NCI-H69 (cell line): ENCODE measurements around the gene ANXA9.

ENCODE experiments used
- DNase-seq: peaks from one replicate; lab custom pipeline; 2025; lab: John Stamatoyannopoulos, UW

The ANXA9 gene

DNA sequence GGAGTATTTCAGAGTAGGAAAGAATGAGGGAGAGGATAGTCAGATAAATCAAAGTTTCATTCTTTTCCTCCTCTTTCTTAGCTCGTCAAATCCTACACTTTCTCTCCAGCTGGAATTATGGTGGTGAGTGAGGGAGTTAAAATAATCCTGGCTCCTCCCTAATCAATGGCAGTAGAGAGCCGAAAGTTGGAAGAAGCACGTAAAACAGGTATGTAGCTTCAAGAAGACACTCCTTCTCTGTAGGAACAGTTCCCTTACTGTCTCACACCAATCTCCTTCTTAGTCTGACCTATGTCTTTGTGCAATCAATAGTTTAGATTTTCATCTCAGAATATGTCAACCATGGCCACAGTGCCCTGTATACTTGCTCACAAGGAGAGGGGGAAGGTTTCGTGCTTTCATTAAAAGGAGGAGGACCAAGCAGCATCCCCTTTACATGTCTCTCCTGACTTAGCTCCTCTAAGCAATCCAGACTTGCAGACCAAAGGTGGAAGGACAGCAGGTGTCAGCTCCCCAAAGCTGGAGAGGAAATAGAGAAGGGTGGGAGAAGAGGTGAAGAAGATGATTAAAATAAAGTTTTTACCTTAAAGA is 23.7 kb downstream of the ANXA9 start:
- DNase-seq: peak; percentile 55

DNA sequence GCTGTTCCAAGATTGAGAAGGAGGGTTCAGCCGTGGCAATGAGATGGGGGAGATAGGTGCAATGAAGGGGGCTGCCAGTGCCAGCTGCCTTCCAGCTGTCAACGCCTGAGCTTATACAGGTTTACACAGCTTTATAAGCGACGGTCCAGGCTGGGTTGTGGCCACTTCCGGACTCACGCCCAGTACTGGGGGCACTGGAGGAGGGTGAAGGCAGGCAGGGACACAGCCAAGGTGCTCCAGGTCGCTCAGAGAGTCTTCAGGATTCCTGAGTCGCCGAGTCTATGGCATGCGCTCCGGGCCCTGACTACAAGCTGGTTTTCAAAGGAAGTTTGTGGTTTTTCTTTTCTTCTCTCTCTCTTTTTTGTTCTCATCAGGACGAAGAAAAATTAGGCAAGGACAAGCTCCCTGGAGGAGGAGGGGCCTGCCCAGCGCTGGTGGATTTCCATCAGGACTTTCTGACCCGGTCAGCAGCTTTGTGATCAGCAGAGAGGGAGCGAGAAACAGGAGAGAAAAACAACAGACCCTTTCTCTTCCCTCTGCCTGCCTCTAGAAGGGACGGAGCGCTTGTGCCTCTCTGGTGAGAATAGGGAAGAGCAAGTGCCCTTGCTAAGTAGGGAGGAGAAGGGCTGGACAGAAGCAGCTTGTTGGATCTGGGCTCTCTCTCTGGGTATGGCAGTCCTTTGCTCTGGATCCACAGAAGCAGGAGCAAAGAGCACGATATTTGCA is 24.4 kb downstream of the ANXA9 start, which contains the start of gene MINDY1:
MINDY1 (minus strand) TSS at position 576 of the 726 bp plus-strand sequence. CDS start 4,285 bp downstream, outside the sequence.
- DNase-seq: peak; percentile 93

DNA sequence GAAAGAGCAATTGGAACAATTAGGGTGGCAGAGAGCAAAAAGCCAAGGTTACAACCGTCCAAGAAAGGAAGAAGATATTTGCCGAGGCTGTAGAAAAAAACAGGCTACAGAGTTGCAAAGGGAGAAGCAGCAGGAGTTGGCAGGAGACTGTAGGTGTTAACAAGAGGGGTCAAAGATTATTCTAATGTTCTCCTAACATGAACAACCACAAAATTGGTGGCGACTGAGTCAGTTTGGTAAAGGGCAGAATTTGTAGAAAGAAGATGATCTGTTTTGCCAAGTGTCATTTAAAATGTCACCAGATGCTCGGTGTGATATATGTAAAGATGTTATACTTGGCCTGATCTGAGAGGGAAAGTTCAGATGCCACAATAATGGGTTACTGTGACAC is 25.8 kb downstream of the ANXA9 start:
- DNase-seq: peak; percentile 38

DNA sequence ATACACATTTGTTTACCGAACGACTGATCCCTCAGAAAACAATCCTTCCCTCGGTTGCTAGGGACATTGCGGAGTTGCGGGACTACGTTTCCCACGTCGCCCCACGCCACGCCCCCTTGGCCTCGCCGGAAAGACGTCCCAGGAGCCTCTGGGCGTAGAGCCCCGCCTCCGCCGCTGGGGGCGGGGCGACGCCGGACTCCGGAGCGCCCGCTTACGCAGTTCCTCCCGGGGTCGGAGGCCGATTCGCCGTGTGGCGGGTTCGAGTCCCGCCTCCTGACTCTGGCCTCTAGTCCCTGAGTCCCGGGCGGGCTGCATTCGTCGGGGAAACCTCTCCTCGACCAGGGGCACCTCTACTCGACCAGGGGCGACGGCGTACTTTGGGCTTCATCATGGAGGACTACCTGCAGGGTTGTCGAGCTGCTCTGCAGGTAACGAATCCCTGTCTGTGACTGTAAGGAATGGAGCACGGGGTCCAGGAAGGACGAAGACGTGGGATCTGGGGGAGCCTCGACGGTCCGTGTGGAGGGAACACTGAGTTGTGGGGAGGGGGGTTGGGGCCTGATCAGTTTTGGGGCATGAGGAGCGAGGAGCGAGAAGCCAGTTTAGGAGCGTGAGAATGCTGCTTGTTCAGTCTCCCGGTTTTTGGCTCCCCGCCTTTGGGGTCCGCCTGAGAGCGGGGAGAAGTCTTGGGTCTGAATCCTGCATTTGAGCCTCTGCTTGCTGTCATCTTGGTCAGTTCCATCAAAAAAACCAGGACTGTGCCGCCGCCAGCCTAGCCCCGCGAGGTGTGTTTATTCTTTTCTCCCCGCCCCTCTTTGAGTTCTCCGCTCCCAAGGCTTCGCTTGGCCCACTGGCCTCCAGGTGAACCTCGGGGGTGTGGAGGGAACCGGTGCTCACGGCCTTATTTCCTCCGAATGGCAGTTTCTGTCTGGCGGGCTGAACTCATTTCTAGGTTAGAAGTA is 26.4 kb downstream of the ANXA9 start, which contains the start of gene PRUNE1:
PRUNE1 (plus strand) TSS at position 206 of the 962 bp plus-strand sequence; CDS start at position 390, 184 bp downstream.
- peak; percentile 98 for DNase-seq

DNA sequence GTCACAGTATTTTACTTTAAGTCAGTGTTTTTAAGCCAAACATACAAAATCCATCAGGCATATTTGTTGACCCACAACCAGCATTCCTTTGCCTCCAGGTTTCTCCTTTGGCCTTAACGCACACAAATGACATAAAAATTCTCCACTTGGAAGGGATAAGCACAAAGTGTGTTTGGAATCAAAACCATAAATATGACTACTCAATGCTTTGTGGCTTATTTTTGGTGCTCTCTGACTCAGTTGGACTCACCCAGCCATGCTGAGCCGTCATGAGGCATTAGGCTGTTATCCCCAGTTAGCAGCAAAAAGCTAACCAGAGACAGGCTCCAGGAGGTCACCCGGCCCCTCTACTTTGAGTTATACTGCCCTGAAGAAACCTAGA is 27.1 kb downstream of the ANXA9 start:
- DNase-seq: no peak

DNA sequence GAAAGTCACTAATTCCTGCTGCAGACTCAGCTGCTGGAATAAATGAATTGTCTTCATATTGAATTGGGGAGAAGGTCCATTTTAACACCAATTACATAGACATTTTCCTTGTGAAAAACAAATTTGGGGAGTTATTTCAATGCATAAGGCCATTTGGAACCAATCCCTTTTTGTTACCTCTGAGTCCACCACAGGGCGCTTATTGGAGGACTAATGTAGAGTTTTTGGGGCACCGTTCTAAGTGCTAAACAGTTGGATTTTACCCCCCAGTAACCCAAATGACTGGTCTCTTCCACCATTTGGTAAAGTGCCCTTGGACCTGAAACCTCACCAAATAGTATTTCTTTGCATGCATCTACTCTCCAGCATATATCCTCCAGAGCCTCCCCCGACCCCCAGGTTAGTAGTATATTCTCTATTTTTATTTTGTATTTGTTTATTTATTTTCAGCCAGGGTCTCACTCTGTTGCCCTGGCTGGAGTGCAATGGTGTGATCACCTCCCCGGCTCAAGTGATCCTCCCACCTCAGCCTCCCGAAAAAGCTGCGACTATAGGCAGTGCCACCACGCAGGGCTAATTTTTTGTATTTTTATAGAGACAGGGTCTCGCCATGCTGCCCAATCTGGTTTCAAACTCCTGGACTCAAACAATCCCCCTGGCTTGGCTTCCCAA is 27.7 kb downstream of the ANXA9 start:
- DNase-seq: no peak

DNA sequence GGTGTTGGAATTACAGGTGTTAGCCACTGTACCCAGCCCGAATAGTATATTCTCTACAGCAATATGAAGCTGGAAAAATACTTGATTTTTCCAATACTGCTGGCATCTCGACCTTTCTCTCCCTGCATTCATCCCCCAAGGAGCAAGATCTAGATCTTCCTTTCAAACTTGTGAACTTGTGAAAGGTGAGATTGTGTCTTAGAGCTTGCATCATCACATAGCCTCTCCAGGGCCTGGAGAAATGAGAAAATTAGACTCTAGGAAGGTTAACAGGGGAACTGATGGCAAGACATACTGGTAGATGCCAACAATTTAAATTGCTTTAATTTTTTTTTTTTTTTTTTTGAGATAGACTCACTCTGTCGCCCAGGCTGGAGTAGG is 28.2 kb downstream of the ANXA9 start:
- no peak for DNase-seq

DNA sequence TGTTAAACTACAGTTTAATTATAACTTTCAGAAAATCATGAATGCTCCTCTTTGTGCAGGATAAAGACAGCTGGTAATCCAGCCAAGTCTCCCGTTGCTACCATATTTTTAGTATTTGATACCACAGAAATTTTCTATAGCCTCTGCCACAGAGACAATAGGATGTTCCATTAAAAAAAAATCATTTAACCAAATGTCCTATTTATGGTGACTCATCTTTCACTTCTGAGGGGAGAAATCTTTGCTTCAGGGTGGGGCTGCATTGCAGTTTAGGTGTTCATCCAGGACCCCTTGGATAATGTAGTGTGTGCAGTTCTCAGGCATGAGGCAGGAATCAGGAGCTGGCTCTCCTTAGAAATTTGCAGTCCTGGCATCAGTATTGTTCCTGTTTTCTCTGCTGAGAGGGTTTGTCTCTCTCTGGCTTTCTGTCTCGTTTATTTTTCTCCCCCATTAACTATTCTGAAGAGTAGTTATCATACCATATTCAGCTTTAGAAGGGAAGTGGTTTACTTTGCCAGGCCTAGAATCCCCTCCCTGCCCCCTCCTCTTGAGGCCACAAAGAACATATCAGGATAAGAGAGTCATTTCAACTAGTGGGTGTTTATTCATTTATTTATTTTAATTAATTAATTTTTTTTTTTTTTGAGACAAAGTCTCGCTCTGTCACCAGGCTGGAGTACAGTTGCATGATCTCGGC is 29.2 kb downstream of the ANXA9 start:
- peak; percentile 23 for DNase-seq

DNA sequence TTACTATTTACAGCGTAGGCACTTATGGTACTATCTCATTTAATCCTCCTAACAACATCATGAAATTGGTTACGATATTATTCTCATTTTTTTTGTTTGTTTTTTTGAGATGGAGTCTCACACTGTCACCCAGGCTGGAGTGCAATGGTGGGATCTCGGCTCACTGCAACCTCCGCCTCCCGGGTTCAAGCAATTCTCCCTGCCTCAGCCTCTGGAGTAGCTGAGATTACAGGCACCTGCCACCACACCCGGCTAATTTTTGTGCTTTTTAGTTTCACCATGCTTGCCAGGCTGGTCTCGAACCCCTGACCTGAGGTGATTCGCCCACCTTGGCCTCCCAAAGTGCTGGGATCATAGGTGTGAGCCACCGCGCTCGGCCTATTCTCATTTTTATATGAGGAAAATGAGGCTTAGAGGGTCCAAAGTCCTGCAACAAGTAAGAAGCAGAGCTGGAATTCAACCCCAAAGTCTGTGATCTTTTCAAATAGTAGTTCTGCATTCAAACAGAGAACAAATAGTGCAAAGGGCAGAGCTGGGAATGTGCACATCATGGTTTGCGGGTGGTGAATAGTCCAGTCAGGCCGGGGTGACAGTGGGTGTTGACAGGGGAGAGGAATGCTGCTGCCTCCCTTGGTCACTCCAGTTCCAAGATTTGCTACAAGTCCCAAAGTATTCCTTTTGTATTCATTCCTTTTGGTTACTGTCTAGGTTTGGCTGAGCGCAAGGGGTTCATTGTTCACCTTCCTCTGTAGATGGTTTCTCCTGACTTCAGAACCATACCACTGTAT is 30.8 kb downstream of the ANXA9 start:
- DNase-seq: no peak

DNA sequence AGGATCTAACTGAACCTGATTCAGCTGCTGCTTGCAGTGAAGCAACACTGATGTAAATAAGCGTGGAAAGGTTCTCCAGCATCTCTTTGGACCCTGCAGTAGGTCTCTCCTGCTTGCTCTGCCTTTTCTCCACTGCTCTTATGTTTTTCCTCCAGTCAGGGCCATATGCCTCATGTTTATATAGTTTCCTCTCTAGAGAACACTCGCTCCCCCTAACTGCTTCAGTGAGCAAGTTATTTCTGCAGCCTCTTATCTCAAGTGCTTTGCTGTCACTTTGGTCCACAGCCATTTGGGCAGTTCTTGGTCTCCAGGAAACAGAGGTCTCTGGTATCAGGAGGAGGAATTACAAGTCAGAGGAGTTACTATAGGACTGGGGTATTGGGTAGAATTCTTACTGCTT is 31.4 kb downstream of the ANXA9 start:
- DNase-seq: no peak

DNA sequence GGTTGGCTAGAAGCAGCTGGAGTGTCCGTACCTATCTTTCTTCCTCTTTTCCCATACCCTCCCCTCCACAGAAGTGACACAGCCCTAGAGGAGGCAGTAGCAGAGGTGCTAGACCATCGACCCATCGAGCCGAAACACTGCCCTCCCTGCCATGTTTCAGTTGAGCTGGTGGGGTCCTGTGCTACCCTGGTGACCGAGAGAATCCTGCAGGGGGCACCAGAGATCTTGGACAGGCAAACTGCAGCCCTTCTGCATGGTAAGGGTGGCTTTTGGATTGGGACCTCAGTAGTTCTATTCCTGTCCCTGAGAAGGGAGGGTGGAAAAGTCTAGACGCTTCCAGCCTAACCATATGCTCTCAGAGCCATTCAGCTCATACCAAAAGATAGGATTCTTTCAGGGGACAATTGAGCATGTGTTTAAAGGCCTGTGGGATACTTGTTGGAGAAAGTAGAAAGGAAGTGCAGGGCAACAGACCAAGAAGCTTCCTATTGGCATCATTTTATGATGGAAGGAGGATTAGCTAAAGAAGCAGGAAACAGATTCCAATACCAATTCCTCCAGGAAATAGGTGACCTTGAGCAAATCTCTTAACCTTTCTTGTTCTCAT is 42.6 kb downstream of the ANXA9 start:
- peak; percentile 81 for DNase-seq

DNA sequence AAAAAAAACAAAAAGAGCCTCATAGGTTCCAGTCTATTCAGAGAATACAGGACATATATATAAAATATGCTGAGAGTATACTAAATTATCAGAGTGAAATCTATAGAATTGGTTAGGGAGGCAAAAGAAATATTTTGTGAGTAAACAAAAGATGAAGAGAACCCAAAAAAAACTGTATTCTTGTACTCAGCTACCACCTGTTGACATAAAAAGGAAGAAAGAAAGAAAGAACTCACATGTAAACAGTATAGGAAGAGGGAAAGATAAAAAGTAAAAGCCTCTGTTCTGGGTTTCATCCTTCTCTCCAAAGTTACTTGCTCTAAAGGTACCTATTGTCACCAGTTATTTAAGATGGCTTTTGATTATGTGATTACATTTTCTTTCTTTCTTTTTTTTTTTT is 44.4 kb downstream of the ANXA9 start:
- no peak for DNase-seq

DNA sequence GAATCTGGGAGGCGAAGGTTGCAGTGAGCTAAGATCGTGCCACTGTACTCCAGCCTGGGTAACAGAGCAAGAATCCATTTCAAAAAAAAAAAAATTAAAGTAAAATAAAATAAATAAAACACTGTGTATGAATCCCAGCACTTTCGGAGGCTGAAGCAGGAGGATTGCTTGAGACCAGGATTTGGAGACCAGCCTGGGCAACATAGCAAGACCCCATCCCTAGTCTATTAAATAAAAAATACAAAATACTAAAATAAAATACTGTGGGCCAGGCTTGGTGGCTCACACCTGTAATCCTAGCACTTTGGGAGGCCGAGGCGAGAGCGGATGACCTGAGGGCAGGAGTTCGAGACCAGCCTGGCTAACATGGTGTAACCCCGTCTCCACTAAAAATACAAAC is 50.1 kb downstream of the ANXA9 start:
- no peak for DNase-seq

DNA sequence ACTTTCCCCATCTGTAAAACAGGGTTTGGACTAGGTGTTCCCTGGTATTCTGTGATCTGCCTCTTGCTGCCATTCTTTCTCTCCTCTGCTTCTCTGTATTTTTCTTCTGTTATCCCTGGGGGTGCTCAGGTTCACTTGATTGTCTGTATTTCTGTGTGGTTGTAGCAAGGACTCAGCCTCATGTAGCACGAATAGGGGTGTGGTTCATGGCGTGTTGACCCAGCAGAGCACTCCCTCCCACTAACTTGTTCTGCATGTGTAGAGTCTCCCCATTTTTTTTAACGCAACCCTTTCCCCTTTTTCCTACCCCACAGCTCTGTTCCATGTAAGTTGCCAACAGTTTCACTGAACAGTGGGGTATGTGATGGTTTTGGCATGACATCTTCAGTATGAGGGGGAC is 53.1 kb downstream of the ANXA9 start:
- DNase-seq: no peak

DNA sequence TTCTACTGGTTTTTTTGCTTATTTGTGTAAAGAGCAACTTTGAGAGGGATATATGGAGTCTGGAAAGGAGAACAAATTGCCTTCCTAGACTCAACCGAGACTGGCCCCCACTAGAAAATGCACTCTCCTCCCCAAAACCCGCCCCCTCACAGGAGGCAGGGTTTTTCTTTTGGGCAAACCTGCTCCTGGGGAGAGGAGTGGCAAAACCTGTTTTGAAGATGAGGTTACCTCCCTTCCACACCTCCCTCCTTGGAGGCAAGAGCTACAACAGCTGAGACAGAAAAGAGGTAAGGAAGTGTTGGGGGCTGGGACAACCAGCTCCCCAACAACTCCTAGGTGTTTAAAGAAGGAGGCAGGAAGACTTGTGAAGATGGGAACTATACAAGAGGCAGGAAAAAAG is 54.3 kb downstream of the ANXA9 start, which contains the start of gene BNIPL:
BNIPL (plus strand) TSS at position 231 of the 400 bp plus-strand sequence; CDS start at position 371, 140 bp downstream.
- no peak for DNase-seq

DNA sequence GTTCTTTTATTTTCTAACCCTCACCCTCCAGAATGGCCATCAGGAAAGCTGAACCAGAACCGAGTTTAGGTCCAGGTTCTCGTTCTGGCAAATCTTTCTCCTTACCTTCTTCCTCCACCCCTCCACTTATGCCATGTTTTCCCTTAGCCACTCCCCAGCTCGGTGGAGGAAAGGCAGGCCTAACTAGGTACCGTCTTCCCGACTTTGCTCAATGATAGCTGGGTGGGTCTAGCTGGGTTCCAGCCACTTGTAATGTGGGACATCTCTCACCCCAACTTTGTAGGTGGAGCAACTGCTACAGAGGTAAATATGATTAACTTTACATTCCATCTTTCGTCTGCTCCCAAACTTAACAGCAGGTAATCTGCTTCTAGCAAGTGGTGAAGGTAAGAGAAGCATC is 54.9 kb downstream of the ANXA9 start:
- no peak for DNase-seq

DNA sequence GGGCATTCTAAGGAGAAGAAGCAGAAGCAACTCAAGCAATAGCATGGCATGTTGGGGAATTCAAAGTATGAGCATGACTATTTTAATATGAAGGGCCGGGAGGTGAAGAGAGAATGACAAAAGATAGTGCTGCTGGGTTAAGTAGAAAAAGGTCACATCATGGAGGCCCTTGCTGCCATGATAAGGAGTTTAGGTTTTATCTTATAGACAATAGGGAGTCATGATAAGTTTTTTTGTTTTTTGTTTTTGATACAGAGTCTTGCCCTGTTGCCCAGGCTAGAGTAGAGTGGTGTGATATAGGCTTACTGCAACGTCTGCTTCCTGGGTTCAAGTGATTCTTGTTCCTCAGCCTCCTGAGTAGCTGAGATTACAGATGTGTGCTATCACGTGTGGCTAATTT is 57.4 kb downstream of the ANXA9 start:
- no peak for DNase-seq

DNA sequence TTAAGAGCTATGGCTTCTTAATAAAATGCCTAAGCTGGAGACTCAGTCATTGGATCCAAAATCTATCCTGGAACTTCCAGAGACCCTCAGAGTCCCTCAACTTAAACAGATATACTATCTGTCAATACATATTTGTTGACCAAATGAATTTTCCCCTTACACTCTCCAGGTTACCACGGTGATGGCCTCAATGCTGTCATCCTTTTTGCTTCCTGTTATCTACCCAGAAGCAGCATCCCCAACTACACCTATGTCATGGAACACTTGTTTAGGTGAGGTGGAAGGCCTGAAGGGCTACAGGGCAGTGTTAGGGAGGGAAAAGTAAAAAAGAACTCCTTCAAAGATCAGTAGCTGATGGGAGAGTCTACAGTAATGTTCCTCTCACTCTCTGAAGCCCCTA is 61.1 kb downstream of the ANXA9 start:
- DNase-seq: no peak
